ENCODE measurements around the gene ZNF497. TPM values are rescaled to one million over a fixed set of nuclear protein-coding genes. Genes with fewer than 3 reads are reported as not detected.

Gene ZNF497
- total and polyA plus RNA-seq, 2 donors (not counting 1 experiment from before 2014, with no cell fraction given), result 0.03 to 2.5 TPM

DNA sequence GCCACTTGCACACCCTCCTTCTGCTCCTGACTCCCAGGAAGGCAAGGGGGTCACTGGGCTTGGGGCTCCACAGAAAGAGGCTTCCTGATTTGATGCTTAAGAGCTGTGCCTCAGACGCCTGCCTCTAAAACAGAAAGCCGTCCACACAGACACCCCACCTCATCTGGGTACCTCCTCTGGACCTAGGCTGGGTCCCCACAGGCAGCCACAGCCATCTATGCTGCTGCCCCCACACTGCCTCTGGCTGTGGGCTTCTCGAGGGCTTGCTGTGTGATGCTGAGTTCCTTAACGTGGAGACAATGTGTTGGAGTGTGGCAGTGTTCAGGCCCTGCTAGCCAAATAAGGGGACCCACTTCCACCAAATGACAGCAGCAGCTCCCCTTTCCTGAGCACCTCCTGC is 44.3 kb downstream of the ZNF497 start:
- H3K36me3 ChIP-seq (ENCODE audit: control insufficient read depth, insufficient read depth, low read length), result peaks cover 8% of the 10 kb centered on the region
- H3K4me3 ChIP-seq (replicated peaks in 1 of 4; ENCODE audit: control extremely low read depth in 1 of 4, insufficient read depth in 1 of 4, low read depth in 3 of 4, low read length in 4 of 4), result no peak overlapping the region
- H3K9ac ChIP-seq (ENCODE audit: insufficient read depth, low read length), result no peak overlapping the region
- DNase-seq (ENCODE audit: low read depth in 2 of 2), result no peak
- no peak overlapping the region for H3K4me2 ChIP-seq (ENCODE audit: extremely low read depth, insufficient read depth, low read length)
- H3K9me3 ChIP-seq (ENCODE audit: control insufficient read depth, insufficient read depth, low read depth, low read length), result no peaks in the 10 kb centered on the region
- H3K79me2 ChIP-seq (ENCODE audit: control insufficient read depth, insufficient read depth, low read length), result no peaks in the 10 kb centered on the region
- no peaks in the 10 kb centered on the region for H3K27me3 ChIP-seq (ENCODE audit: control insufficient read depth, insufficient read depth, low read length)
- H4K20me1 ChIP-seq (ENCODE audit: control insufficient read depth, extremely low read depth, insufficient read depth, low read length), result no peaks in the 10 kb centered on the region
- H3K4me1 ChIP-seq (ENCODE audit: control insufficient read depth, extremely low read depth, insufficient read depth, low read length), result no peaks in the 10 kb centered on the region
- no peak overlapping the region for H3K27ac ChIP-seq (ENCODE audit: insufficient read depth, low read length)
- TF ChIP-seq, protein P1, sequence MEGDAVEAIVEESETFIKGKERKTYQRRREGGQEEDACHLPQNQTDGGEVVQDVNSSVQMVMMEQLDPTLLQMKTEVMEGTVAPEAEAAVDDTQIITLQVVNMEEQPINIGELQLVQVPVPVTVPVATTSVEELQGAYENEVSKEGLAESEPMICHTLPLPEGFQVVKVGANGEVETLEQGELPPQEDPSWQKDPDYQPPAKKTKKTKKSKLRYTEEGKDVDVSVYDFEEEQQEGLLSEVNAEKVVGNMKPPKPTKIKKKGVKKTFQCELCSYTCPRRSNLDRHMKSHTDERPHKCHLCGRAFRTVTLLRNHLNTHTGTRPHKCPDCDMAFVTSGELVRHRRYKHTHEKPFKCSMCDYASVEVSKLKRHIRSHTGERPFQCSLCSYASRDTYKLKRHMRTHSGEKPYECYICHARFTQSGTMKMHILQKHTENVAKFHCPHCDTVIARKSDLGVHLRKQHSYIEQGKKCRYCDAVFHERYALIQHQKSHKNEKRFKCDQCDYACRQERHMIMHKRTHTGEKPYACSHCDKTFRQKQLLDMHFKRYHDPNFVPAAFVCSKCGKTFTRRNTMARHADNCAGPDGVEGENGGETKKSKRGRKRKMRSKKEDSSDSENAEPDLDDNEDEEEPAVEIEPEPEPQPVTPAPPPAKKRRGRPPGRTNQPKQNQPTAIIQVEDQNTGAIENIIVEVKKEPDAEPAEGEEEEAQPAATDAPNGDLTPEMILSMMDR (conservative IDR thresholded peaks at IDR 0.05 in 1 of 2, IDR thresholded peaks at IDR 0.05 in 1 of 2; ENCODE audit: low read depth in 1 of 2, low read length in 2 of 2), result no peak
- TF ChIP-seq EZH2 (IDR thresholded peaks at IDR 0.05; ENCODE audit: low read length, missing control alignments), result no peak
- no peak overlapping the region for H2AFZ ChIP-seq (ENCODE audit: low read length)

DNA sequence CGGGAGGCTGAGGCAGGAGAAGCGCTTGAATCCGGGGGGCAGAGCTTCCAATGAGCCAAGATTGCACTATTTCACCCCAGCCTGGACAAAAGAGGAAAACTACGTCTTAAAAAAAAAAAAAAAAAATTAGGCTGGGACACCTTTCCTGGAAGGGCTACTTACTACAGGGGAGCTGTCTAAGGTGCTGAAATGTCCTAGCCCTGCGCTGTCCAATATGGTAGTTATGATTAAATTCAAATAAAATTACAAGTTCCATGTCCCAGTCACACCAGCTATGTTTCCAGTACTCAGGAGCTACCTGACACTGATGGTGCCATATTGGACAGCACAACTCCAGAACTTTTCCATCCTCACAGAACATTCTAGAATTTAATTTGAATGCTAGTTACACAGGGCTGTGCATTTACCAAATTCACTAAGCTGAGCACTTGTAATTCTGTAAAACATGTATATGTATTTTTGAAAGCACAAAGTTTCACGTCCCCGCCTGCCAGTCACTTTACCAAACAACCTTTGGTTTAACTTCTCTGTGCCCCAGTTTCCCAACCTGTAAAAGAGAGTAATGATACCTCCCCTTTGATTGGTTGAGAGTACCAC is 45.0 kb downstream of the ZNF497 start:
- Histone ChIP-seq H3K27ac (ENCODE audit: insufficient read depth, low read length) (no peak overlapping the region), H3K9me3 (ENCODE audit: control insufficient read depth, insufficient read depth, low read depth, low read length) (no peaks in the 10 kb centered on the region), H3K4me3 (replicated peaks in 1 of 4; ENCODE audit: control extremely low read depth in 1 of 4, insufficient read depth in 1 of 4, low read depth in 3 of 4, low read length in 4 of 4) (no peak overlapping the region), H4K20me1 (ENCODE audit: control insufficient read depth, extremely low read depth, insufficient read depth, low read length) (no peaks in the 10 kb centered on the region), H2AFZ (ENCODE audit: low read length) (no peak overlapping the region), H3K4me1 (ENCODE audit: control insufficient read depth, extremely low read depth, insufficient read depth, low read length) (no peaks in the 10 kb centered on the region), H3K36me3 (ENCODE audit: control insufficient read depth, insufficient read depth, low read length) (peaks cover 13% of the 10 kb centered on the region), H3K9ac (ENCODE audit: insufficient read depth, low read length) (no peak overlapping the region), H3K4me2 (ENCODE audit: extremely low read depth, insufficient read depth, low read length) (no peak overlapping the region), H3K79me2 (ENCODE audit: control insufficient read depth, insufficient read depth, low read length) (no peaks in the 10 kb centered on the region), H3K27me3 (ENCODE audit: control insufficient read depth, insufficient read depth, low read length) (no peaks in the 10 kb centered on the region)
- TF ChIP-seq, protein P1 (conservative IDR thresholded peaks at IDR 0.05 in 1 of 2, IDR thresholded peaks at IDR 0.05 in 1 of 2; ENCODE audit: low read depth in 1 of 2, low read length in 2 of 2), result no peak
- TF ChIP-seq EZH2 (IDR thresholded peaks at IDR 0.05; ENCODE audit: low read length, missing control alignments), result no peak
- peak; percentile 47 to 66 for DNase-seq (ENCODE audit: low read depth in 2 of 2)

DNA sequence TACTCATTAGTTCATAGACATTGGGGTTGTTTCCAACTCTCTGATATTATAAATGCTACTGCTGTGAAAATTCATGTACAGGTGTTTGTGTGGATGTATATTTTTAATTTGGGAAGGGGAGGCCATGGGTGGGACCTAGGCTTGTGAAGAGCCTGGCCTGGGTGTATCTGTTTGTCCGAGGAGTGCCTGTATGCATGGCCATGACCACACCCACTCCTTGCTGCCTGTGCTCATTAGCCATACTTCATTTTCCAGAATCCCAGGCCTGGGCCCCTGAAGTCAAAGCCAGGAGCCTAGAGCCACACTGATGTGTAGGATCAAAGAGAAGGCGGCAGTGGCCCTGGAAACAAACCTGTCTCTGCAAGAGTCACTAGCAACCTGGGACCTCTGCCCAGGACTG is 47.0 kb downstream of the ZNF497 start:
- H3K79me2 ChIP-seq (ENCODE audit: control insufficient read depth, insufficient read depth, low read length), result no peaks in the 10 kb centered on the region
- no peak overlapping the region for H3K4me2 ChIP-seq (ENCODE audit: extremely low read depth, insufficient read depth, low read length)
- H3K36me3 ChIP-seq (ENCODE audit: control insufficient read depth, insufficient read depth, low read length), result peaks cover 19% of the 10 kb centered on the region
- no peak overlapping the region for H3K4me3 ChIP-seq (replicated peaks in 1 of 4; ENCODE audit: control extremely low read depth in 1 of 4, insufficient read depth in 1 of 4, low read depth in 3 of 4, low read length in 4 of 4)
- TF ChIP-seq, protein P1 (conservative IDR thresholded peaks at IDR 0.05 in 1 of 2, IDR thresholded peaks at IDR 0.05 in 1 of 2; ENCODE audit: low read depth in 1 of 2, low read length in 2 of 2), result no peak
- no peak for TF ChIP-seq EZH2 (IDR thresholded peaks at IDR 0.05; ENCODE audit: low read length, missing control alignments)
- H3K9me3 ChIP-seq (ENCODE audit: control insufficient read depth, insufficient read depth, low read depth, low read length), result no peaks in the 10 kb centered on the region
- no peak for DNase-seq (ENCODE audit: low read depth in 2 of 2)
- no peak overlapping the region for H3K9ac ChIP-seq (ENCODE audit: insufficient read depth, low read length)
- no peaks in the 10 kb centered on the region for H3K4me1 ChIP-seq (ENCODE audit: control insufficient read depth, extremely low read depth, insufficient read depth, low read length)
- H3K27ac ChIP-seq (ENCODE audit: insufficient read depth, low read length), result no peak overlapping the region
- no peaks in the 10 kb centered on the region for H4K20me1 ChIP-seq (ENCODE audit: control insufficient read depth, extremely low read depth, insufficient read depth, low read length)
- no peaks in the 10 kb centered on the region for H3K27me3 ChIP-seq (ENCODE audit: control insufficient read depth, insufficient read depth, low read length)
- H2AFZ ChIP-seq (ENCODE audit: low read length), result no peak overlapping the region

Measured in fibroblast of lung (primary cell).